Small intestine (tissue), 16 donors: ENCODE measurements around the gene SLC12A1. TPM values are rescaled to one million over a fixed set of nuclear protein-coding genes. Genes with fewer than 3 reads are reported as not detected.

Source experiments
- DNase-seq, 2 donors: peaks; one replicate each; pipeline versions ENCODE4 v3.0.0 to v3.0.0-alpha.2; 2013
- FAIRE-seq: peaks from 2 replicates; lab custom pipeline; 2012; peaks lifted over from hg19 to GRCh38; lab: Jason Lieb, UNC
- H3K27ac ChIP-seq, 3 donors: one replicate each; pipeline ENCODE4 v1.5.1; 2013; ENCODE audit warnings: low read length in 2 of 3, mild to moderate bottlenecking in 2 of 3, control low read depth in 1 of 3, inconsistent platforms in 1 of 3, low read depth in 1 of 3, moderate library complexity in 1 of 3
- H3K27me3 ChIP-seq, 3 donors: one replicate each; pipeline ENCODE4 v1.6.1; 2013; ENCODE audit warnings: low read length in 3 of 3, inconsistent platforms in 1 of 3; ENCODE audit not compliant: control insufficient read depth in 3 of 3, insufficient read depth in 3 of 3
- H3K36me3 ChIP-seq, 3 donors: one replicate each; pipeline ENCODE4 v1.6.1; 2013; ENCODE audit warnings: low read length in 3 of 3, inconsistent platforms in 1 of 3, low read depth in 1 of 3, mild to moderate bottlenecking in 1 of 3, moderate library complexity in 1 of 3; ENCODE audit not compliant: control insufficient read depth in 3 of 3, insufficient read depth in 2 of 3
- H3K4me1 ChIP-seq, 3 donors: one replicate each; pipeline ENCODE4 v1.6.1; 2013; ENCODE audit warnings: low read length in 2 of 3, inconsistent platforms in 1 of 3, low read depth in 1 of 3, mild to moderate bottlenecking in 1 of 3, moderate library complexity in 1 of 3; ENCODE audit not compliant: control insufficient read depth in 3 of 3, insufficient read depth in 2 of 3
- H3K4me3 ChIP-seq, 3 donors: one replicate each; pipeline ENCODE4 v1.5.1; 2013; ENCODE audit warnings: low read length in 3 of 3, control low read depth in 1 of 3, inconsistent platforms in 1 of 3, low read depth in 1 of 3, mild to moderate bottlenecking in 1 of 3, moderate library complexity in 1 of 3
- H3K9me3 ChIP-seq, 2 donors: one replicate each; pipeline ENCODE4 v1.6.1; 2013; ENCODE audit warnings: low read depth in 1 of 2, low read length in 1 of 2; ENCODE audit not compliant: control insufficient read depth in 2 of 2, insufficient read depth in 1 of 2
- WGBS, 3 donors: extraction: QIAGEN DNeasy Blood & Tissue Kit; methylation state at CpG; one replicate each; pipeline ENCODE4 v1.1.7; 2013; 5-methylcytosine and 5-hydroxymethylcytosine counted together
- long read RNA-seq, 10 donors: transcript quantifications; one replicate each; lab custom pipeline, GENCODE V29; 2026
- polyA plus RNA-seq, 4 donors: library from polyadenylated mRNA; stranded (reverse) in 3 of 4; unstranded in 1 of 4; fragments of 200-250 nt in 3 of 4; fragments of 120-200 nt in 1 of 4; gene quantifications; one replicate each; pipeline versions ENCODE4 v1.2.1 to v1.2.3, GENCODE V29; 2013
- donor health status: healthy with polysubstance abuse.
- donor health status: control.
- donor health status: control.
- donor health status: Bipolar disorder and iron deficiency.
- donor health status: healthy.

Gene SLC12A1
- under 1 TPM in 2 of 4 donors, not detected in 2; 0.04 to 0.06 TPM for polyA plus RNA-seq
- long read RNA-seq, donor 1: 0 reads
- long read RNA-seq, donor 2: 0 reads
- long read RNA-seq, donor 3: 0 reads
- long read RNA-seq, donor 4: 0 reads
- long read RNA-seq, donor 5: 0 reads
- long read RNA-seq, donor 6: 0 reads
- long read RNA-seq, donor 7: 0 reads
- long read RNA-seq, donor 8: 0 reads
- long read RNA-seq, donor 9: 0 reads
- long read RNA-seq, donor 10: 0 reads

DNA sequence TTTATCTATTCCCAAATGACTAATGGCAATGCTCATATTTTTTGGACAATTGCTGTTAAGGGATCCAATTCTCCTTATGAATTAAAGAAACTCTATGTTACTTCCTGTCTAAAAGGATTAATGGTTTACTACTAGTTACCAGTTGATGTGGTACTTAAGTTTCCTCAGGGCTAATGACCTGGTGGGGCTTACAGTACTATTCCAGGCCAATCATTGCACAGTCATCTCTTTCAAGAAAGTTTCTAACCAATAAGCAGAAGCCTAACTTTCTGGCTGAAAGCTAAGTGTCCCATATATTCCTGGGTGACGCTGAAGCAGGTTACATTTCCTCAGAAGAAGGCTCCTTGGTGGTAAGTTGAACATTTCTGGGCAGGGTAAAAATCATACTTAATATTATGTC, at the start of gene SLC12A1:
SLC12A1 (plus strand) TSS at position 322 of the 400 bp plus-strand sequence. CDS start 1,418 bp downstream, outside the sequence.
- no peaks in the 10 kb centered on the region for H3K27me3 ChIP-seq
- FAIRE-seq (no peak), DNase-seq (no peak)
- H3K27ac ChIP-seq: no peak within 1 kb of the TSS
- H3K9me3 ChIP-seq: no peaks in the 10 kb centered on the region
- H3K4me3 ChIP-seq: no peak within 1 kb of the TSS
- no peaks in the 10 kb centered on the region for H3K4me1 ChIP-seq
- no peaks in the 10 kb centered on the region for H3K36me3 ChIP-seq
- WGBS, 3 donors: 86 to 95% (median 91%) methylated on average over 1 of the region's 1 CpG

DNA sequence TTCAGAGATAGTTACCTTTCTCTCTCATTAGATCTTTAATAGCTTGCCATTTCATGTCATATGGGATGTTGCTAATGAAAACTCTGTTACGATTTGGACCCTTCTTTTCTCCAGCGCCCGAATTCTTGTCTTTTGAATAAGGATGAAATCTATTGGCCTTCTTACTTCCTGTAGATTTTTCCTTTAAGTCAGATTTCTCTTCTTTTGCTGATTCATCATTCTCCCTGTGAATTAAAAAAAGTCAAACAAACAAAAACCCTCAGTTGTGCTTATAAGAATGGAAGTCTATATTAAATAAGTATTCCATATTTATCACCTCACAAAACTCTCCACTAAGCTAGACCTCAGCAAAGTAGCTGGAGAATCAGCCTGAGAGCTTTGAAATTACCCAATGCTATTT, 37.5 kb upstream of the SLC12A1 start:
- no peak for FAIRE-seq
- DNase-seq: no peak
- H3K36me3 ChIP-seq: no peaks in the 10 kb centered on the region
- no peak overlapping the region for H3K4me3 ChIP-seq
- no peaks in the 10 kb centered on the region for H3K4me1 ChIP-seq
- H3K27me3 ChIP-seq: no peaks in the 10 kb centered on the region
- no peaks in the 10 kb centered on the region for H3K9me3 ChIP-seq
- H3K27ac ChIP-seq: no peak overlapping the region
- WGBS, 3 donors: 61 to 66% (median 65%) methylated on average over 3 of the region's 3 CpGs

DNA sequence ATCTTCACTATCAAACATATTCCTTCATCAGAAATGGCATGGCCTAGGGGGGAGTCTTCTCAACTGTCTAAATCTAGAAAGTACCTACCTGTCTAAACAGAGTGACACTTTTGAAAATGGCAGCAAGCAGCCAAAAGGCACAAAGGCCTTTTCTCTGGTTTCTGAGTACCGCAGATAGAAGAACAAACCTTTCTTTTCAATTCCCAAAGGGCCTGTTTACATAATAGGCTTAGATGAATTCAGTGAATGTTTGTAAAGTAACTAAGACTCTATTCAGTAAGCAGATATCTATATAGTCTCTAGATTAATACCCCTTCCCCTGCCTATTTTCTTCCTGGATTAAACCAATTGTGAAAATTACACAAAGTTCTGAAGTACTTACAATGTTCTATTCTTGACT, 35.1 kb upstream of the SLC12A1 start:
- Histone ChIP-seq H3K27me3 (no peaks in the 10 kb centered on the region), H3K4me3 (no peak overlapping the region), H3K36me3 (no peaks in the 10 kb centered on the region), H3K27ac (no peak overlapping the region), H3K9me3 (no peaks in the 10 kb centered on the region), H3K4me1 (no peaks in the 10 kb centered on the region)
- DNase-seq (no peak), FAIRE-seq (no peak)
- 89 to 97% (median 94%) methylated on average over 1 of the region's 1 CpG for WGBS, 3 donors

DNA sequence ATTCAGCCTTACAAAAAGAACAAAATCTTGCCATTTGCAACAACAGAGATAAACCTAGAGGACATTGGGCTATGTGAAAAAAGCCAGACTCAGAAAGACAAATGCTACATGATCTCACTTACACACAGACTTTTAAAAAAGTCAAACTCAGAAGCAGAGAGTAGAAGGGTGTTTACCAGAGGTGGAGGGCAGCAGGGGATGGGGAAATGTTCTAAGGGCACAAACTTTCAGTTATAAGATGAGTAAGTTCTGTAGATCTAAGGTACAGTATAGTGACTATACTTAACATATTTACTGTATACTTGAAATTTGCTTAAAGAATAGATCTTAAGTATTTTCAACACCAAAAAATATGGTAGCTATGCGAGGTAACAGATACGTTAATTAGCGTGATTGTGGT, 31.0 kb upstream of the SLC12A1 start:
- no peak overlapping the region for H3K4me3 ChIP-seq
- no peak for FAIRE-seq
- 95 to 98% (median 96%) methylated on average over 3 of the region's 3 CpGs for WGBS, 3 donors
- H3K36me3 ChIP-seq: no peaks in the 10 kb centered on the region
- H3K27ac ChIP-seq: no peak overlapping the region
- DNase-seq: no peak
- H3K4me1 ChIP-seq: peaks cover 0 to 5% (median 0%) of the 10 kb centered on the region in 3 donors
- H3K27me3 ChIP-seq: no peaks in the 10 kb centered on the region
- no peaks in the 10 kb centered on the region for H3K9me3 ChIP-seq

DNA sequence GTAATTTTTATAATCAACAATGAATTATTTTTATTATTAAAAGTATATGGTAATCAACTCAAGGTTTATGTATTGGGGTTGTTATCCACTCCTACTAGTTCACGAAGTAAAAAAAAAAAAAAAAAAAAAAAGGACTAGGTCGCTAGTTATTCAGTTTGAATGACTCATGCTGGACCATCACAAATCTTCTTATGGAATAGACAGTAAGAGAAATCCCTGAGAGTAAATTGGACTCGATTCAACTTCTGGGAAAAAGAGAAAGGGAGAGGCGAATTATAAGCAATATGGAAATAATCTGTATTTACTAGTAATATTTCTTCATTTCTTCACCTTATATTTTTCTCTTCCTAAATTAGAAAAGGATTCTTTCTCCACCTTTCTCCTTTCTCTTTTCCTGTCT, 30.0 kb upstream of the SLC12A1 start:
- Histone ChIP-seq H3K27me3 (peaks cover 0 to under 1% (median under 1%) of the 10 kb centered on the region in 3 donors), H3K9me3 (no peaks in the 10 kb centered on the region), H3K27ac (no peak overlapping the region), H3K36me3 (no peaks in the 10 kb centered on the region), H3K4me3 (no peak overlapping the region), H3K4me1 (peaks cover 0 to 5% (median 0%) of the 10 kb centered on the region in 3 donors)
- WGBS, 3 donors: 83 to 86% (median 84%) methylated on average over 4 of the region's 4 CpGs
- DNase-seq (no peak), FAIRE-seq (no peak)

DNA sequence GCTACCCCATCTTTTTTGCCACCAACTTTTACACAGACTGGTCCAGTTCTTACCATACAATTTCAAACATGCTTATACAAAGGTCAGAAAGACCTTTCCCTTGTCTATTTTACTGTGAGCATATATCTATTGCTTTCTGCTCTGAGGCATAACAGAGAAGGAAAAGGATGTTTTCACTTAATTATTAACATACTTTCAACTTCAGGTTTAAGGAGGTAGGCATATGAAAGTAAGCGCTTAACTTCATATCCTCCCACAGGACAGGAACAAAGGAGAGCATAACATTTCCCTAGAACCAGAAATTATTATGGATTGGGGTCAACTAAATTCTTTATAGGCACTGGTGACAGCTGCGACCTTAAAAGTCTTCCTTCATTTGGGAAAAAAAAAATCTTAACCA, 29.1 kb upstream of the SLC12A1 start:
- FAIRE-seq (no peak), DNase-seq (peak in 1 of 2 donors; percentile 7)
- Histone ChIP-seq H3K9me3 (no peaks in the 10 kb centered on the region), H3K27ac (no peak overlapping the region), H3K4me3 (peak overlapping the region in 1 of 3 donors; percentile 58), H3K4me1 (peaks cover 0 to 5% (median 0%) of the 10 kb centered on the region in 3 donors), H3K36me3 (no peaks in the 10 kb centered on the region), H3K27me3 (peaks cover 0 to 3% (median 2%) of the 10 kb centered on the region in 3 donors)
- WGBS, 3 donors: 53 to 70% (median 67%) methylated on average over 2 of the region's 2 CpGs

DNA sequence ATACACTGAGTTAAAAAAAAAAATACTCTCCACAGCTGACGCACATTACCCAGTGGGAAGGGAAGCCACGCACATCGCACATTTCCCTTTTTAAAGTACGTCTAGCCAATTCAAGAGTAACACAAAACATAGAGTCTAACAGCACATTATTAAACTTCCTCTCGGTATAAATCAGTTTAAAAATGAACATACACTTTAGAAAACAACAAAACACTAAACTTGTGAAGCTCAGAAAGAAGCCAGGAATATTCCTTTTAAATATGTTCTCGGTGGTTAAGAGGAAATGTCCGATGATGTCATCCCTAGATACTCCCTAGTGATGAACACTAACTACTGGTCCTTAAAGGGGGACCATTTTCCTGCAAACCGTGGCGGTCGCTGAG, 28.7 kb upstream of the SLC12A1 start:
- Histone ChIP-seq H3K9me3 (no peaks in the 10 kb centered on the region), H3K36me3 (no peaks in the 10 kb centered on the region), H3K4me1 (peaks cover 0 to 5% (median 0%) of the 10 kb centered on the region in 3 donors), H3K27ac (peak overlapping the region in 2 of 3 donors; percentile 62 to 72), H3K4me3 (peak overlapping the region; percentile 58 to 70 (median 61)), H3K27me3 (peaks cover 0 to 3% (median 2%) of the 10 kb centered on the region in 3 donors)
- FAIRE-seq (no peak), DNase-seq (peak; percentile 33 to 80)
- 4 to 9% (median 6%) methylated on average over 10 of the region's 10 CpGs for WGBS, 3 donors

DNA sequence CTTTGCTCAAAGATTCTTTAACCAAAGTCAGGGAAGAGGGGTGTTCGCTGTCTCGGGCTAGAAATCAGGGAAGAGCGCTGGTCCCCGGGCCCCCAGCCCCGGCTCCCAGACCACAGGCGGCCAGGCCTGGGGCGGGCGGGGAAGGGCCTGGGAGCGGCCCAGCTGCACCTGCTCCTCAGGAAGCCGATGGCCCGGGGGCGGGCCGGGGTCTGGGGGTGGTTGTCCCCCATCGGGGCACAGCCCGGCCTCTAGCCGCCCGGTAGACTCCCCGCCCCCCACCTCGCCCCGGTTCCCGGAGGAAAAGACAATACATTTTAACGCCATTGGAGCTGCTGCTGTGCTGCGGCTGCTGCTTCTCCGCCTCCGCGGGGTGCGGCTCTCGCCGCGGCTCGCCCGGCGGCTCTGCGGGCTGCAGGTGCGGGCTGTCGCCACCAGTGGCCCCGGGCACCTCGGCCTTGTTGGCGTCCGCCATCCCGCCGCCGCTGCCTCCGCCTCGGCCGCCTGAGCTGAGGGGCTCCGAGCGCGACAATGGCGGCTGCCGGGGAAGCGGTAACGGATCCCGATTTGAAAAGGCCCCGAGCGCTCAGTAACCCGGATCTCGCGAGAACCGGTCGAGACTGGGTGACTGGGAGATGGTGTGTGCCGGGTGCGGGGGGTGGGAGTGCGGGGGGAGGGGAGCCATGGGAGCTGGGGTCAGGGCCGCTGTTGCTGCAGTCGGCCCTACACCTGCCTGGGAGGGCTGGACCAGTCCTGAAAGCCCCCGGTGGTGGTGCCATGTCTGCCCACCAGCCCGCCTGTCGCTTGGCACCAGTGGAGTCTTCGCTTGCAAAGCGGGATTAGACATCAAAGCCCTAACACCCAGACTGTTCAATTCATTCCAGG, 28.1 kb upstream of the SLC12A1 start, which contains the start of gene MYEF2:
MYEF2 (minus strand) TSS at position 530 of the 882 bp plus-strand sequence; CDS start at position 472, 58 bp downstream.
- H3K27me3 ChIP-seq: peaks cover 0 to 3% (median 2%) of the 10 kb centered on the region in 3 donors
- peak within 1 kb of the TSS in 2 of 3 donors; percentile 62 to 72 for H3K27ac ChIP-seq
- no peaks in the 10 kb centered on the region for H3K9me3 ChIP-seq
- FAIRE-seq (no peak), DNase-seq (peak; percentile 35 to 84)
- H3K4me1 ChIP-seq: peaks cover 0 to 5% (median 0%) of the 10 kb centered on the region in 3 donors
- H3K4me3 ChIP-seq: peak within 1 kb of the TSS; percentile 58 to 70 (median 61)
- H3K36me3 ChIP-seq: no peaks in the 10 kb centered on the region
- WGBS, 3 donors: 2 to 3% (median 2%) methylated on average over 69 to 71 of the region's 71 CpGs
